Measurements from ENCODE around the gene SLC49A3. TPM values are rescaled to one million over a fixed set of nuclear protein-coding genes. Genes with fewer than 3 reads are reported as not detected.
A peak's percentile ranks its signal among the peaks of the same experiment; 100 is the strongest.

The SLC49A3 gene
- total RNA-seq, 1 experiment from 2014 or later, result 0.20 TPM

- ChIA-PET POLR2A (no interaction called here), CTCF (no interaction called here)
- peak overlapping the region; percentile 19 for H3K27ac Mint-ChIP-seq (ENCODE audit: unreplicated experiment)
- BruUV-seq (replicated peaks), result no TSS peak
- peaks cover 2% of the 10 kb centered on the region for H3K4me1 Mint-ChIP-seq (ENCODE audit: low read depth, unreplicated experiment)
- DNase-seq, result no peak
- Histone ChIP-seq H3K36me3 (ENCODE audit: control insufficient read depth, insufficient read depth, low read length) (0 out of 2 replicates have a peak, but pooled peaks cover 3% of the 10 kb centered on the region), H3K9me3 (no peaks in the 10 kb centered on the region), H3K27me3 (replicated peaks; ENCODE audit: control insufficient read depth, insufficient read depth, low read length) (no peaks in the 10 kb centered on the region), H3K4me1 (no peaks in the 10 kb centered on the region), H3K4me3 (ENCODE audit: low read depth, low read length) (no peak overlapping the region)
- H3K27me3 Mint-ChIP-seq (ENCODE audit: insufficient read depth, unreplicated experiment), result no peaks in the 10 kb centered on the region
- no peak for TF ChIP-seq CTCF (IDR thresholded peaks at IDR 0.05; ENCODE audit: insufficient read depth in 1 of 2, low read depth in 1 of 2, low read length in 1 of 2, severe bottlenecking in 1 of 2, unreplicated experiment in 1 of 2)
- H3K9me3 Mint-ChIP-seq (ENCODE audit: unreplicated experiment), result no peaks in the 10 kb centered on the region
- H3K36me3 Mint-ChIP-seq (ENCODE audit: insufficient read depth, unreplicated experiment), result peaks cover 35% of the 10 kb centered on the region
- intact Hi-C loops (cut with micrococcal nuclease; ENCODE audit: unreplicated experiment), result no loop called here
- H3K4me3 Mint-ChIP-seq (ENCODE audit: unreplicated experiment), result no peak overlapping the region
Observed at GRCh38 chr4:721261-722168, 32.6 kb upstream of the SLC49A3 start.

GRCh38 chr4:720111-720860 lies 31.3 kb upstream of the SLC49A3 start:
- Mint-ChIP-seq H3K27ac (ENCODE audit: unreplicated experiment) (no peak overlapping the region), H3K27me3 (ENCODE audit: insufficient read depth, unreplicated experiment) (no peaks in the 10 kb centered on the region), H3K9me3 (ENCODE audit: unreplicated experiment) (no peaks in the 10 kb centered on the region), H3K36me3 (ENCODE audit: insufficient read depth, unreplicated experiment) (peaks cover 37% of the 10 kb centered on the region), H3K4me3 (ENCODE audit: unreplicated experiment) (no peak overlapping the region), H3K4me1 (ENCODE audit: low read depth, unreplicated experiment) (no peaks in the 10 kb centered on the region)
- no peak for TF ChIP-seq CTCF (IDR thresholded peaks at IDR 0.05; ENCODE audit: insufficient read depth in 1 of 2, low read depth in 1 of 2, low read length in 1 of 2, severe bottlenecking in 1 of 2, unreplicated experiment in 1 of 2)
- intact Hi-C loops (cut with micrococcal nuclease; ENCODE audit: unreplicated experiment), result no loop called here
- H3K4me3 ChIP-seq (ENCODE audit: low read depth, low read length), result no peak overlapping the region
- H3K36me3 ChIP-seq (ENCODE audit: control insufficient read depth, insufficient read depth, low read length), result 0 out of 2 replicates have a peak, but pooled peaks cover 3% of the 10 kb centered on the region
- ChIA-PET POLR2A (no interaction called here), CTCF (no interaction called here)
- no peaks in the 10 kb centered on the region for H3K9me3 ChIP-seq
- BruUV-seq (replicated peaks), result no TSS peak
- no peaks in the 10 kb centered on the region for H3K27me3 ChIP-seq (replicated peaks; ENCODE audit: control insufficient read depth, insufficient read depth, low read length)
- no peak for DNase-seq
- H3K4me1 ChIP-seq, result no peaks in the 10 kb centered on the region

GRCh38 chr4:718460-718859 lies 29.5 kb upstream of the SLC49A3 start:
- Histone ChIP-seq H3K4me3 (ENCODE audit: low read depth, low read length) (no peak overlapping the region), H3K4me1 (no peaks in the 10 kb centered on the region), H3K36me3 (ENCODE audit: control insufficient read depth, insufficient read depth, low read length) (peaks cover 3% of the 10 kb centered on the region; the same call in 1 of the 2 replicates), H3K27me3 (replicated peaks; ENCODE audit: control insufficient read depth, insufficient read depth, low read length) (no peaks in the 10 kb centered on the region), H3K9me3 (no peaks in the 10 kb centered on the region)
- H3K36me3 Mint-ChIP-seq (ENCODE audit: insufficient read depth, unreplicated experiment), result peaks cover 47% of the 10 kb centered on the region
- no peaks in the 10 kb centered on the region for H3K9me3 Mint-ChIP-seq (ENCODE audit: unreplicated experiment)
- no peak for TF ChIP-seq CTCF (IDR thresholded peaks at IDR 0.05; ENCODE audit: insufficient read depth in 1 of 2, low read depth in 1 of 2, low read length in 1 of 2, severe bottlenecking in 1 of 2, unreplicated experiment in 1 of 2)
- H3K27ac Mint-ChIP-seq (ENCODE audit: unreplicated experiment), result no peak overlapping the region
- no peak for DNase-seq
- CTCF ChIA-PET, result no interaction called here
- H3K4me3 Mint-ChIP-seq (ENCODE audit: unreplicated experiment), result no peak overlapping the region
- no TSS peak for BruUV-seq (replicated peaks)
- POLR2A ChIA-PET, result no interaction called here
- H3K27me3 Mint-ChIP-seq (ENCODE audit: insufficient read depth, unreplicated experiment), result no peaks in the 10 kb centered on the region
- no peaks in the 10 kb centered on the region for H3K4me1 Mint-ChIP-seq (ENCODE audit: low read depth, unreplicated experiment)
- intact Hi-C loops (cut with micrococcal nuclease; ENCODE audit: unreplicated experiment), result no loop called here
